A549 (cell line): ENCODE data around the gene ZNF511. TPM values are rescaled to one million over a fixed set of nuclear protein-coding genes. Genes with fewer than 3 reads are reported as not detected.

Experiments used
- ATAC-seq, 2 experiments: fragments of 200-7000 bp in 1 of 2; fragments of >200 bp in 1 of 2; cut with Nextera tagmentation in 1 of 2; cut with Tn5 transposase in 1 of 2; 3 replicates each; pipeline versions ENCODE4 v1.8.0 to v1.9.1; 2018 to 2020; ENCODE audit warnings: mild to moderate bottlenecking in 1 of 2, moderate library complexity in 1 of 2
- CTCF ChIA-PET: fragments of 300-600 bp; sonication (Branson Sonifier 250); formaldehyde crosslinking; extraction: SDS; loops from one replicate; lab custom pipeline; 2021; ENCODE audit warnings: antibody characterized with exemption, inconsistent platforms; lab: Yijun Ruan, JAX
- POLR2A ChIA-PET: fragments of 350-600 bp; formaldehyde crosslinking; extraction: SDS; loops from one replicate; lab custom pipeline; 2021; ENCODE audit warnings: antibody characterized with exemption, inconsistent platforms; lab: Yijun Ruan, JAX
- DNase-seq, 2 experiments: peaks; one replicate each; pipeline versions ENCODE4 v3.0.0 to v3.0.0-alpha.2; 2011 to 2016; ENCODE audit warnings: low read depth in 1 of 2, low spot score in 1 of 2
- FAIRE-seq: peaks from 2 replicates; lab custom pipeline; 2011; peaks lifted over from hg19 to GRCh38; lab: Jason Lieb, UNC
- H3K27ac ChIP-seq, 2 experiments: fragments of >200 bp; sonication (Bioruptor Twin); formaldehyde crosslinking; 3 replicates each; pipeline ENCODE4 v1.5.1; 2016 to 2017
- H3K4me1 ChIP-seq: fragments of >200 bp; sonication (Bioruptor Twin); formaldehyde crosslinking; 3 replicates; pipeline ENCODE4 v1.6.1; 2016
- H3K4me2 ChIP-seq: fragments of >200 bp; sonication (Bioruptor Twin); formaldehyde crosslinking; 3 replicates; pipeline ENCODE4 v1.6.1; 2016
- H3K4me3 ChIP-seq: fragments of >200 bp; sonication (Bioruptor Twin); formaldehyde crosslinking; 3 replicates; pipeline ENCODE4 v1.5.1; 2016
- H3K9me3 ChIP-seq: fragments of >200 bp; sonication (Bioruptor Twin); formaldehyde crosslinking; 3 replicates; pipeline ENCODE4 v1.6.1; 2016
- ATOH8 ChIP-seq: fragments of 250-450 bp; sonication (Bioruptor Pico); IDR thresholded peaks from 2 replicates; pipeline ENCODE4 v1.5.0; 2020; ENCODE audit warnings: low read depth, mild to moderate bottlenecking, moderate library complexity
- CBX2 ChIP-seq: fragments of 200-600 bp; sonication (generic); IDR thresholded peaks from 2 replicates; pipeline ENCODE4 v1.6.1; 2016; ENCODE audit warnings: low read depth, mild to moderate bottlenecking, borderline replicate concordance
- CHD4 ChIP-seq: fragments of 200-600 bp; sonication (generic); IDR thresholded peaks from 2 replicates; pipeline ENCODE4 v1.6.1; 2016; ENCODE audit warnings: antibody characterized with exemption, mild to moderate bottlenecking, borderline replicate concordance
- ESRRA ChIP-seq: fragments of 150-350 bp; IDR thresholded peaks from 2 replicates; pipeline ENCODE4 v1.6.1; 2014; ENCODE audit warnings: mild to moderate bottlenecking, low read length, borderline replicate concordance
- FOSL2 ChIP-seq, 2 experiments: fragments of 450-650 bp in 1 of 2; fragments of >200 bp in 1 of 2; sonication (Bioruptor Twin) in 1 of 2; formaldehyde crosslinking; IDR thresholded peaks; 2 replicates each; pipeline versions ENCODE4 v1.5.0 to v1.6.1; 2016 to 2020; ENCODE audit warnings: mild to moderate bottlenecking in 1 of 2, moderate library complexity in 1 of 2
- FOXS1 ChIP-seq: fragments of 250-450 bp; sonication (Bioruptor Pico); IDR thresholded peaks from 2 replicates; pipeline ENCODE4 v1.5.0; 2020; ENCODE audit warnings: mild to moderate bottlenecking, moderate library complexity
- KDM5A ChIP-seq: fragments of 200-600 bp; sonication (generic); IDR thresholded peaks from 2 replicates; pipeline ENCODE4 v1.6.1; 2016; ENCODE audit warnings: antibody characterized with exemption, mild to moderate bottlenecking
- MAZ ChIP-seq: fragments of 150-350 bp; IDR thresholded peaks from 2 replicates; pipeline ENCODE4 v1.6.1; 2014; ENCODE audit warnings: antibody characterized with exemption, low read depth, low read length, borderline replicate concordance
- MYC ChIP-seq: IDR thresholded peaks from 2 replicates; pipeline ENCODE4 v1.6.1; 2012; ENCODE audit warnings: mild to moderate bottlenecking, inconsistent platforms, low read length, improper control_type of control experiment, borderline replicate concordance
- PBX3 ChIP-seq: IDR thresholded peaks from 2 replicates; pipeline ENCODE4 v1.6.1; 2012
- POLR2AphosphoS2 ChIP-seq: conservative IDR thresholded peaks from 2 replicates; pipeline ENCODE4 v1.6.1; 2012; ENCODE audit warnings: low read length, improper control_type of control experiment, inconsistent platforms
- REST ChIP-seq: fragments of 200-600 bp; sonication (generic); IDR thresholded peaks from 2 replicates; pipeline ENCODE4 v1.6.1; 2016; ENCODE audit warnings: antibody characterized with exemption, mild to moderate bottlenecking, moderate library complexity
- TFCP2L1 ChIP-seq: fragments of 250-450 bp; sonication (Bioruptor Pico); IDR thresholded peaks from 2 replicates; pipeline ENCODE4 v1.5.0; 2021; ENCODE audit warnings: mild to moderate bottlenecking
- ZFP36 ChIP-seq: fragments of 450-650 bp; IDR thresholded peaks from 2 replicates; pipeline ENCODE4 v1.6.1; 2014; ENCODE audit warnings: borderline replicate concordance; ENCODE audit not compliant: partially characterized antibody
- ZNF302 ChIP-seq: fragments of 250-450 bp; sonication (Bioruptor Pico); IDR thresholded peaks from 2 replicates; pipeline ENCODE4 v1.9.0; 2021; ENCODE audit warnings: inconsistent platforms, mild to moderate bottlenecking, moderate library complexity
- WGBS: methylation state at CpG from one replicate; pipeline ENCODE4 v1.1.6; 2017; ENCODE audit errors: missing lambda C conversion rate; 5-methylcytosine and 5-hydroxymethylcytosine counted together
- polyA plus RNA-seq, 4 experiments: library from polyadenylated mRNA; depleted of rRNA in 3 of 4; stranded (reverse); fragments of >200 nt; fragmentation: RNase III in 1 of 4; extraction: RNeasy Plus Mini Kit Qiagen cat#74134 plus additional on column Dnase treatment in 1 of 4; gene quantifications; 2 replicates in 3 of 4; 3 replicates in 1 of 4; pipeline ENCODE4 v1.2.3, GENCODE V29; 2011 to 2017
- TF ChIP-seq, protein P1 (sequence below): fragments of 250-450 bp; sonication (Bioruptor Pico); IDR thresholded peaks from 2 replicates; pipeline ENCODE4 v1.5.0; 2021; ENCODE audit warnings: mild to moderate bottlenecking, moderate library complexity, borderline replicate concordance
- TF ChIP-seq, protein P2 (sequence below): fragments of >200 bp; sonication (Bioruptor Twin); formaldehyde crosslinking; IDR thresholded peaks from 2 replicates; pipeline ENCODE4 v1.6.1; 2016

Gene ZNF511
- polyA plus RNA-seq, 2 of the 4 experiments (the other 2 are of a cell fraction): 40.2 to 43.6 TPM

GRCh38 chr10:133299224-133299623, 9.5 kb upstream of the ZNF511 start:
- POLR2A ChIA-PET: no interaction called here
- Histone ChIP-seq H3K27ac (no peak overlapping the region), H3K4me2 (no peak overlapping the region), H3K9me3 (no peaks in the 10 kb centered on the region), H3K4me3 (no peak overlapping the region), H3K4me1 (no peaks in the 10 kb centered on the region)
- CTCF ChIA-PET: interaction anchor here (0.9 to 3.6 kb wide), 5 partner anchors 8 to 42 kb away, joined by 3 to 18 read pairs (median 4); no protein-coding TSS in a partner anchor
- TF ChIP-seq ZNF302 (CRISPR knock-in tag) (no peak), PBX3 (no peak), FOSL2 (IDR thresholded peaks at IDR 0.05) (no peak), FOSL2 (CRISPR knock-in tag; IDR thresholded peaks at IDR 0.05) (no peak), POLR2AphosphoS2 (no peak), ZFP36 (no peak), CBX2 (no peak), KDM5A (no peak), REST (no peak), FOXS1 (no peak), MAZ (no peak), TFCP2L1 (no peak)
- DNase-seq: no peak
- no peak for ATAC-seq
- WGBS: 93% methylated on average over 10 of the region's 10 CpGs
- FAIRE-seq: no peak

DNA sequence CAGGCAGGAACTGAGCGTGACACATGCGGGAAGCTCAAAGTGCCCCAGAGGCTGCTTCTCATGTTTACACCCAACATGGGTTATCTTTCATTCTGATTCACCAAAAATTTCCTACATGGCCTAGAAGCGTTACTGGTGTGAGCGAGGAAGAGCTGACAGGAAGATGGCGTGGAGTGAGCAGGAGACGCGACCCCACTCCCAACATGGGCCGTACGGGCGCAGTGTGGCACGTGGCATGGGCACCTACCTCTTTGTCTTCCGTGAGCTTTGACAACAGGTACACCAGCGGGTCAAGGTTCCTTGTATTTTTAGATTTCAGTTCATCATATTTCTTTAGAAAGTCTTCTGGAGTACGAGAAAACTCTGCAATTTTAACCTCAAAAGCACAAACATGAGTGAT, 9.0 kb upstream of the ZNF511 start:
- no peak overlapping the region for H3K4me2 ChIP-seq
- no peak overlapping the region for H3K27ac ChIP-seq
- CTCF ChIA-PET: interaction anchor here (0.8 to 3.6 kb wide), 6 partner anchors 8 to 43 kb away, joined by 3 to 18 read pairs (median 4); no protein-coding TSS in a partner anchor
- H3K4me1 ChIP-seq: no peaks in the 10 kb centered on the region
- TF ChIP-seq MYC: no peak
- TF ChIP-seq ATOH8 (CRISPR knock-in tag): no peak
- no peak for TF ChIP-seq ESRRA
- no peak for TF ChIP-seq FOXS1
- TF ChIP-seq, protein P1, sequence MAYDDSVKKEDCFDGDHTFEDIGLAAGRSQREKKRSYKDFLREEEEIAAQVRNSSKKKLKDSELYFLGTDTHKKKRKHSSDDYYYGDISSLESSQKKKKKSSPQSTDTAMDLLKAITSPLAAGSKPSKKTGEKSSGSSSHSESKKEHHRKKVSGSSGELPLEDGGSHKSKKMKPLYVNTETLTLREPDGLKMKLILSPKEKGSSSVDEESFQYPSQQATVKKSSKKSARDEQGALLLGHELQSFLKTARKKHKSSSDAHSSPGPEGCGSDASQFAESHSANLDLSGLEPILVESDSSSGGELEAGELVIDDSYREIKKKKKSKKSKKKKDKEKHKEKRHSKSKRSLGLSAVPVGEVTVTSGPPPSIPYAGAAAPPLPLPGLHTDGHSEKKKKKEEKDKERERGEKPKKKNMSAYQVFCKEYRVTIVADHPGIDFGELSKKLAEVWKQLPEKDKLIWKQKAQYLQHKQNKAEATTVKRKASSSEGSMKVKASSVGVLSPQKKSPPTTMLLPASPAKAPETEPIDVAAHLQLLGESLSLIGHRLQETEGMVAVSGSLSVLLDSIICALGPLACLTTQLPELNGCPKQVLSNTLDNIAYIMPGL: no peak
- TF ChIP-seq CHD4: no peak
- TF ChIP-seq POLR2AphosphoS2: no peak
- TF ChIP-seq, protein P2, sequence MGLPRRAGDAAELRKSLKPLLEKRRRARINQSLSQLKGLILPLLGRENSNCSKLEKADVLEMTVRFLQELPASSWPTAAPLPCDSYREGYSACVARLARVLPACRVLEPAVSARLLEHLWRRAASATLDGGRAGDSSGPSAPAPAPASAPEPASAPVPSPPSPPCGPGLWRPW: no peak
- no peak overlapping the region for H3K4me3 ChIP-seq
- no peak for ATAC-seq
- POLR2A ChIA-PET: no interaction called here
- WGBS: 95% methylated on average over 14 of the region's 14 CpGs
- no peak for FAIRE-seq
- DNase-seq: no peak
- H3K9me3 ChIP-seq: no peaks in the 10 kb centered on the region
